Common myeloid progenitor, CD34-positive (primary cell): ENCODE measurements around the gene TRERF1.
A peak's percentile ranks its signal among the peaks of the same experiment; 100 is the strongest.
"Not testable (repeated sequence)": the region's sequence is repeated elsewhere in the genome, so short reads cannot be mapped to it uniquely, and the experiment has no call there.

Experiments
- CTCF ChIA-PET: fragments of 350-600 bp; sonication (Branson Sonifier 250); formaldehyde crosslinking; loops from one replicate; lab custom pipeline; 2021; ENCODE audit warnings: antibody characterized with exemption; lab: Charles Lee
- POLR2A ChIA-PET: fragments of 350-600 bp; sonication (Branson Sonifier 250); formaldehyde crosslinking; loops from one replicate; lab custom pipeline; 2021; ENCODE audit warnings: antibody characterized with exemption; lab: Charles Lee
- DNase-seq, 3 donors: peaks; one replicate each; pipeline versions ENCODE4 v3.0.0 to v3.0.0-alpha.2; 2013
- H3K27ac ChIP-seq, 2 experiments: 1 replicate in 1 of 2; 2 replicates in 1 of 2; pipeline ENCODE4 v1.7.0; 2013; ENCODE audit warnings: inconsistent platforms in 2 of 2, low read length in 2 of 2, mild to moderate bottlenecking in 2 of 2, low read depth in 1 of 2, moderate library complexity in 1 of 2; ENCODE audit not compliant: severe bottlenecking in 2 of 2, insufficient read depth in 1 of 2, poor library complexity in 1 of 2
- H3K27me3 ChIP-seq, 5 experiments: replicated peaks in 2 of 5; 1 replicate in 3 of 5; 2 replicates in 2 of 5; pipeline versions ENCODE4 v1.6.1 to v1.7.0; 2013; ENCODE audit warnings: low read length in 4 of 5, mild to moderate bottlenecking in 2 of 5, moderate library complexity in 2 of 5, inconsistent platforms in 1 of 5; ENCODE audit not compliant: insufficient read depth in 5 of 5, control insufficient read depth in 4 of 5
- H3K36me3 ChIP-seq, 4 experiments: 1 replicate in 2 of 4; 2 replicates in 2 of 4; pipeline versions ENCODE4 v1.6.1 to v1.7.0; 2013; ENCODE audit warnings: low read length in 3 of 4, control low read depth in 1 of 4, mild to moderate bottlenecking in 1 of 4; ENCODE audit not compliant: control insufficient read depth in 4 of 4, insufficient read depth in 4 of 4
- H3K4me1 ChIP-seq, 4 experiments: 1 replicate in 3 of 4; 2 replicates in 1 of 4; pipeline versions ENCODE4 v1.6.1 to v1.7.1; 2013; ENCODE audit warnings: low read length in 3 of 4, mild to moderate bottlenecking in 3 of 4, control low read depth in 1 of 4, inconsistent platforms in 1 of 4, moderate library complexity in 1 of 4; ENCODE audit not compliant: control insufficient read depth in 4 of 4, insufficient read depth in 4 of 4; ENCODE audit errors: control extremely low read depth in 1 of 4
- H3K4me3 ChIP-seq, 7 experiments: 1 replicate in 4 of 7; 2 replicates in 3 of 7; pipeline versions ENCODE4 v1.5.1 to v1.7.0; 2013; ENCODE audit warnings: mild to moderate bottlenecking in 7 of 7, low read length in 6 of 7, moderate library complexity in 6 of 7, inconsistent platforms in 2 of 7, low read depth in 2 of 7, control low read depth in 1 of 7; ENCODE audit not compliant: insufficient read depth in 4 of 7, control insufficient read depth in 1 of 7; ENCODE audit errors: extremely low read depth in 1 of 7
- H3K9me3 ChIP-seq, 5 experiments: 1 replicate in 4 of 5; 2 replicates in 1 of 5; pipeline versions ENCODE4 v1.6.1 to v1.7.1; 2013; ENCODE audit warnings: low read length in 4 of 5, mild to moderate bottlenecking in 2 of 5, inconsistent platforms in 1 of 5, low read depth in 1 of 5, moderate library complexity in 1 of 5; ENCODE audit not compliant: control insufficient read depth in 4 of 5, insufficient read depth in 2 of 5; ENCODE audit errors: control extremely low read depth in 1 of 5
- WGBS: methylation state at CpG from one replicate; pipeline ENCODE4 v1.1.5; 2013; ENCODE audit not compliant: insufficient coverage; 5-methylcytosine and 5-hydroxymethylcytosine counted together

Gene TRERF1

DNA sequence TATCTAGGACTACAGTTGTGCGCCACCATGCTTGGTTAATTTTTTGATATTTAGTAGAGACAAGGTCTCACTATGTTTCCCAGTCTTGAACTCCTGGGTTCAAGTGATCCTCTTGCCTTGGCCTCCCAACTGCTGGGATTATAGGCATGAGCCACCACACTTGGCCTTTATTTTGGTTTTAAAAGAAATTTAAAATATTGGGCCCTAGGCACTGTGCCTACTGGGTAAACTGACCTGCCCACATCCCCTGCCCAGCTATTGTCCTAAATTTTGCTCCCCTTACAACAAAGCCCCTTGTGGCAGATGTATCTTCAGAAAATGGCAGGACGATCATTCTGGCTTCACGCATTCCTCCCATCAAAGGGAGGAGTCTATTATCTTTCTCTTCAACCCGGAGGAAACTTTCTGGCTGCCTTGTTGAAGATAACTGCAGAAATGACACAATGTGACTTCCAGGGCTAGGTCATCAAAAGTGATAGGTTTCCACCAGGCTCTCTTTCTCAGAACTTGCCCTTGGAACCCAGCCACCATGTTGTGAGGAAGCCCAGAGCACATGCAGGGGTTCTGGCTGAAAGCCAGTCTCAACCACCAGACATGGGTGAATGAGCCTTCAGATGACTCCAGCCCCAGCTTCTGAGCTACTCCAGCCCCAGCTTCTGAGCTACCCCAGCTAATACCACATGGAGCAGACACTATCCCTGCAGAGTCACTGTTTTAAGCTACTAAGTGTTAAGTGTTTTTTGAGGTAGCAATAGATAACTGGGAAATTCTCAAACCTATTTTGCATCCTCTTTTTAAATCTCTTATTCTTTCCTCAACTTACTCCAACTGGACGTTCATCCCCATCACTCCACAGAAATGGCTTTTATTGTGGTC lies 252.4 kb downstream of the TRERF1 start:
- CTCF ChIA-PET: interaction anchor here (0.7 to 2.0 kb wide), 3 partner anchors 14 to 33 kb away, joined by 3 to 5 read pairs (median 3); no protein-coding TSS in a partner anchor
- no peaks in the 10 kb centered on the region for H3K9me3 ChIP-seq
- WGBS: 98% methylated on average over 5 of the region's 5 CpGs
- POLR2A ChIA-PET: no interaction called here
- H3K36me3 ChIP-seq: peaks cover 0 to 6% (median 3%) of the 10 kb centered on the region in 4 experiments
- H3K4me1 ChIP-seq: no peaks in the 10 kb centered on the region
- H3K4me3 ChIP-seq: no peak overlapping the region
- no peak overlapping the region for H3K27ac ChIP-seq
- DNase-seq: peak in 2 of 3 donors; percentile 18 to 49
- H3K27me3 ChIP-seq: no peaks in the 10 kb centered on the region

DNA sequence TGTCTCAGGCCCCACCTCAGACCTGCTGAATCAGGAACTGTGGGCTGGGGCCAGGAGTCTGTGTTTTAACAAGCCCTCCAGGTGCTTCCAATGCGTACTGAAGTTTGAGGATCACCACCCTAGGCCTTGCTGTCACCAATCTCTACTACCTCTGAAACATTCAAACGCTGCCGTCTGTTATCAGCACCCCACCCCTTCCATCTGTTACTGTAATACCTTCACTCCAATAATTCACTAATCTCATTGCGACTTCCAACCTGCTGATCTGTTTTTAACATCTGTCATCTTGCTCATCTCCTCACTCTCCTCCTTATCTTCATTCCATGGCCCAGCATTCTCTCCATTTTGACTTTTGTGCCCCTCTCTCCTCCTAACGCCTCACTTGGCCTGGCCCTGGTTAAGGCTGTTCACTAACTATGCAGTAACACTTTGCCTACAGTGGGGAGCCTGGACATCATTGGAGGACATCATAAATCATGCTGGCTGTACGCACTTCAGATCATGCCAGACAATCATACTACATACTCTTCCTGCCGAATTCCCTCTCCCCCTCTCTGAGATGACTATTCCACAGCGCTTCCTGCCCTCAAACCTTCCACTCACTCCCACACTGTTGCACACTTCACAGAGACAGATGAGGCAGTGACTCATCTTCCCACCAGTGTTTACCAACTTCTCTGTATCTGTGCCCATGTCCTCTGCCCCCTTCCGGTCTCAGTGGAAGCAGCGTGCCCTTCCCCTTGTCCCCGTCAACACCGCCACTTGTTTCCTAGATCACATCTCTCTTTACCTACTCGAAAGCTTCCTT lies 254.0 kb downstream of the TRERF1 start:
- no peaks in the 10 kb centered on the region for H3K9me3 ChIP-seq
- 95% methylated on average over 11 of the region's 13 CpGs for WGBS
- no peak overlapping the region for H3K4me3 ChIP-seq
- CTCF ChIA-PET: no interaction called here
- H3K4me1 ChIP-seq: no peaks in the 10 kb centered on the region
- POLR2A ChIA-PET: no interaction called here
- DNase-seq: peak in 1 of 3 donors; percentile 16
- no peaks in the 10 kb centered on the region for H3K27me3 ChIP-seq
- peak overlapping the region in 1 of 2 experiments; percentile 26 for H3K27ac ChIP-seq
- peaks cover 0 to 5% (median 3%) of the 10 kb centered on the region in 4 experiments for H3K36me3 ChIP-seq

DNA sequence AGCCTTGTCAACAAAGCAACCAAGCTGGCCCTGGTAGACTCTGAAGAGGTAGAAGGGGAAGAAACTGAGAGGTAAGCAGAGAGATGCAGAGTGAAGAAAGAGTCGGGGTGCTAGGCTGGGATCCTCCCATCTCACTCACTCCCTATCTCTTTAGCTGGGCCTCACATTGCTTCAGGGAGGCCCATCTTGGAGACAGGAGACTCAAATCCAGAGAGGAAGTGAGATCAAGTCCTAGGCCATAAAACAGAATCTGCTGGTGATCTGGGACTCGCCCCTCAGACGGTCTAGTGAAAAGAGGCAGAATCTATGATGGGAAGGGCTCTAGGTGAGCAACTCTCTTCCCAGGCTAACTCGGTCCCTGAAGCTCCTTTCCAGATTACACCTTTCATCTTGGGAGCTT lies 256.3 kb downstream of the TRERF1 start:
- no peaks in the 10 kb centered on the region for H3K27me3 ChIP-seq
- no peaks in the 10 kb centered on the region for H3K9me3 ChIP-seq
- DNase-seq: no peak
- no peak overlapping the region for H3K4me3 ChIP-seq
- ChIA-PET CTCF (interaction anchor here (1.6 kb wide), 1 partner anchor 19 kb away, joined by 4 read pairs; no protein-coding TSS in a partner anchor), POLR2A (no interaction called here)
- no peak overlapping the region for H3K27ac ChIP-seq
- WGBS: 90% methylated on average over 3 of the region's 4 CpGs
- no peaks in the 10 kb centered on the region for H3K4me1 ChIP-seq
- peaks cover 0 to 5% (median 2%) of the 10 kb centered on the region in 4 experiments for H3K36me3 ChIP-seq

DNA sequence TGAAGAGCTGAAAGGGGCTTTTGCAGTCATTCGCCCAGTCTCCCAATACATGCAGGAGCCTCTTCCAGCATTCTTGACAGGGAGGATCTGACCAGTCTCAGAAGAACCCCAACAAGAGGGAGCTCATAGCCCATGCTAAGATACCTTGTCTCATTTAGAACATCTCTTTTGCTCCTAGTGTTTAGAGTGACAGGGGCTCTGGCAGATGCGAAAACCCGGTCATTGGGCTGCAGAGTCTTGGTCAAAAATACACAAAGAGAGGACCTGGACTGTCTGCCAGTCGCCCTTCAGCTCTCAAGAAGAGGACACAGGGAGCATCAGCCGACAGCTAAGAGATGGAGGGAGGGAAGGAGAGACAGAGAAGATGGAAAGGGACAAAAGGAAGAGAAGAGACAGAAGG lies 257.7 kb downstream of the TRERF1 start:
- CTCF ChIA-PET: interaction anchor here (1.6 kb wide), 1 partner anchor 20 kb away, joined by 4 read pairs; no protein-coding TSS in a partner anchor
- WGBS: 98% methylated on average over 5 of the region's 5 CpGs
- no peak overlapping the region for H3K4me3 ChIP-seq
- peaks cover 0 to 5% (median 0%) of the 10 kb centered on the region in 4 experiments for H3K36me3 ChIP-seq
- POLR2A ChIA-PET: interaction anchor here (0.7 kb wide), 1 partner anchor 21 kb away, joined by 3 read pairs; no protein-coding TSS in a partner anchor
- no peak overlapping the region for H3K27ac ChIP-seq
- H3K9me3 ChIP-seq: no peaks in the 10 kb centered on the region
- no peaks in the 10 kb centered on the region for H3K4me1 ChIP-seq
- H3K27me3 ChIP-seq: no peaks in the 10 kb centered on the region
- no peak for DNase-seq

DNA sequence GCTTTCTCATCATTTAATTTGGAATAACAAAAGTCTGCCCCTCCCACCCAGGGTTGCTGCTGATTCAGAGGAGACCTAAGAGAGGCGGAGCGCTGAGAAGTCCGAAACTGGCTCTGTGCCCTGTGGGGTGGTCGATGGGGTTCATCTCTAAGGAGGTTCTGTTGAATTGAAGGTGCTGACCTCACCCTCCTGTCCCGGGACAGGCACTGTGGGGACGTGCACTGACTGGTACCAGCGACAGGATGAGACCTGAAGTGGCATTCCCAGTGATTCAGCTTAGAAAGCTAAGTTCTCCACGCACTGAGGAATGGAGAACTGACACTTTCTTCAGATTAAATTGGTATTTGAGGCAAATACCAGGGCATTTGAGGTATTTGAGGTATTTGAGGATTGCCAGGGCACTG lies 258.2 kb downstream of the TRERF1 start:
- no peaks in the 10 kb centered on the region for H3K4me1 ChIP-seq
- H3K4me3 ChIP-seq: no peak overlapping the region
- peaks cover 0 to 5% (median 0%) of the 10 kb centered on the region in 4 experiments for H3K36me3 ChIP-seq
- H3K27ac ChIP-seq: no peak overlapping the region
- 83% methylated on average over 8 of the region's 8 CpGs for WGBS
- H3K9me3 ChIP-seq: no peaks in the 10 kb centered on the region
- ChIA-PET POLR2A (no interaction called here), CTCF (no interaction called here)
- DNase-seq: no peak
- no peaks in the 10 kb centered on the region for H3K27me3 ChIP-seq

DNA sequence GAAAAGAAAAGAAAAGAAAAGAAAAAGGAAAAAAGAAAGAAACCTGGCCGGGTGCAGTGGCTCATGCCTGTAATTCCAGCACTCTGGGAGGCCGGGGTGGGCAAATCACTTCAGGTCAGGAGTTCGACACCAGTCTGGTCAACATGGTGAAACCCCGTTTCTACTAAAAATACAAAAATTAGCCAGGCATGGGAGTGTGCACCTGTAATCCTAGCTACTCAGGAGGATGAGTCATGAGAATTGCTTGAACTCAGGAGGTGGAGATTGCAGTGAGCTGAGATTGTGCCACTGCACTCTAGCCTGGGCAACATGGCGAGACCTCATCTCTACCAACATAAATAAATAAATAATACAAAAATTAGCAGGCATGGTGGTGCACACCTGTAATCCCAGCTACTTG lies 259.3 kb downstream of the TRERF1 start:
- H3K27me3 ChIP-seq, DNase-seq, H3K9me3 ChIP-seq, POLR2A ChIA-PET, H3K27ac ChIP-seq, H3K36me3 ChIP-seq, CTCF ChIA-PET, H3K4me3 ChIP-seq, H3K4me1 ChIP-seq: not testable (repeated sequence)
- 100% methylated on average over 2 of the region's 5 CpGs for WGBS
